Fibroblast of skin of abdomen (primary cell): ENCODE data around the gene IL10.
A peak's percentile ranks its signal among the peaks of the same experiment; 100 is the strongest.
"Not testable (repeated sequence)": the region's sequence is repeated elsewhere in the genome, so short reads cannot be mapped to it uniquely, and the experiment has no call there.

ENCODE experiments used
- DNase-seq: peaks from one replicate; pipeline ENCODE4 v3.0.0-alpha.2; 2013

Gene IL10

DNA sequence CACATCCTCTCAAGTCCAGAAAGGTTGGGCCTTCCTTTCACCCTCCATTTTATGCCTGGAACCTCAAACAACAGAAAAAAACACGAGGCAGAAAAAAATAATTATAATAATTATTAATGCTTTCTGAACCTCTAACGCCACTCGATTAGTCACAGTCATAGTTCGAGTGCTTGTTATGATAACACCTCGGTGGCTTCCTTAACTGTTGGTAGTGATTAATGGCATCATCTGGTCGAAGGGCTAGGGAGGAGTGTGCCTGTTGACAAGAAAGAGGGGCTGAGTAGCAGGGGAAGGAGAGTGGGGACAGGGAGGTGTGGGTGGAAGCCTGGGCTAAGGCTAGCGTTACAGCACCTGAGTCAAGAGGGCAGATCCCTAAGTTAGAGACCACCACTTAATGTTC is 21.3 kb upstream of the IL10 start:
- DNase-seq: no peak

DNA sequence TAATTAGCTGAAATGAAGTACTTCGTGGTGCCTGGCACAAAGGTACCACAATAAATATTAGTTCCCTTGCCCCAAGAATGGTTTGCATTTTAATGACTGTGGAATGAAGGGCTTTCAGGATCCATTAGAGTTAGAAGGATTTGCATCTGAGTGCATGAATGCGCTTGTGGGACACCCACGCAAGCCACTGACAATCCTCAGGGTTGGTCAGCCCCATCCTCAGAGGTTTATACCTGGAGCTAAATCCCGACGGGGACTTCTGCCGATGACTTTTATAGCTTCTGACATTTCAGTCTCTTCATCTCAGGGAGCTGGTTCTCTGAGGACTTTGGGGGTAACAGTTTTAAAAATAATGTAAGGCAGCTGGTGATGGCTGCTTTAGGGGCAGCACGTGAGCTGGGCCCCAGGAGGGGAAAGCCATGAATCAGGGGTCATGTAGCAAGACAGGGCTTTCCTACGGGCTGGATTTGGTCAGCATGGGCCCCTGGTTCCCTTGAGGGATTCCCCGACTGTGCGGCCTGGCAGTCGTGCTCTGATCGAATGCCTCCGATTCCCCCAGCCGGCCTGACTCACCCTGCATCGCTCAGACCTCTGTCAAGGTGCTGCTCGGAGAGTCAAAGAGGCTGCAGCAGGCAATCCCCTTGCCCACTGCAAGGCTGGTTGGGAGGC is 20.8 kb upstream of the IL10 start:
- peak; percentile 35 for DNase-seq

DNA sequence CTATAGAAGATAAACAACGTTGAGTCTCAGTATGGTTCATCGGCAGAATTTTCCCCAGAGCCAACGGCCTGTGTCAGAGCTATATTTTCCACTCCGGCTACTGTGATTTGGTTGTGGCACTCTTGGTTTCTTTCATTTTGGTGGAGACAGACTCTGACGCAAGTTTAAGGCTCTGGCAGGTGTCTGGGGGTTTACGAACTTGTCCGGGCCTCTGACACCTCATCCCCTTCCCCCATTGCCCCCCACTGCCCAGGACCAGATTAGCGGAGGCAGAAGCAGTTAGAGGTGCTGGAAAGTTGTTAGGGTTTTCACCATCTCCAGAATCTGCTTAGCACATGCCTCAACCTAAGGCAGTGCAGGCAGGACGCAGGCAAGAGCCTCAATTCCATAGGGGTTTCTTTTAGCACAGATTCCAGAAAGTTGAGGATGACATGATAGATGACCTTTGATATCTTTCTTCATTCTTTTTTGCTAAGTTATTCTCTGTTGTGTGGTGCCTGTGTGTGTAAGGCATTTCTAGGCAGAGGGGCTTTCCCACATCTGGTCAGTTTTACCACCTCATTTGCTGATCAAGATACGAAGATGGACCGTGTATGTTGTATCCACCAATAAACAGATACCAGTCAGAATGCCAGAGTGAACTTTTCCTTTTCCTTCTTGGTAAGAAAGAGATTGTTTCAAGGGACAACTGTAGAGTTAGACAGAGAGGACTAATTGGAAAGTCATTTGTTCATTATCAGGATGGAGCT is 18.4 kb upstream of the IL10 start:
- no peak for DNase-seq

DNA sequence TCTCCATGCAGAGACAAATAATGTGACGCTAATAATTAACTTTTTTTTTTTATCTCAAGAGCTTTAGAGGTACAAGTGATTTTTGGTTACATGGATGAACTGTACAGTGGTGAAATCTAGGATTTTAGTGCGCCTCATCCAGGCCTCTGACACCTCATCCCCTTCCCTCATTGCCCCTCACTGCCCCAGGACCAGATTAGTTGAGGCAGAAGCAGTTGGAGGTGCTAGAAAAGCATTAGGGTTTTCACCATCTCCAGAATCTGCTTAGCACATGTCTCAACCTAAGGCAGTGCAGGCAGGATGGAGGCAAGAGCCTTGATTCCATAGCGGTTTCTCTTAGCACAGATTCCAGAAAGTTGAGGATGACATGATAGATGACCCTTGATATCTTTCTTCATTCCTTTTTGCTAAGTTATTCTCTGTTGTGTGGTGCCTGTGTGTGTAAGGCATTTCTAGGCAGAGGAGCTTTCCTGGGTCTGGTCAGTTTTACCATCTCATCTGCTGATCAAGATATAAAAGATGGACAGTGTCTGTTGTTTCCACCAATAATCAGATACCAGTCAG is 16.3 kb upstream of the IL10 start:
- peak; percentile 48 for DNase-seq

DNA sequence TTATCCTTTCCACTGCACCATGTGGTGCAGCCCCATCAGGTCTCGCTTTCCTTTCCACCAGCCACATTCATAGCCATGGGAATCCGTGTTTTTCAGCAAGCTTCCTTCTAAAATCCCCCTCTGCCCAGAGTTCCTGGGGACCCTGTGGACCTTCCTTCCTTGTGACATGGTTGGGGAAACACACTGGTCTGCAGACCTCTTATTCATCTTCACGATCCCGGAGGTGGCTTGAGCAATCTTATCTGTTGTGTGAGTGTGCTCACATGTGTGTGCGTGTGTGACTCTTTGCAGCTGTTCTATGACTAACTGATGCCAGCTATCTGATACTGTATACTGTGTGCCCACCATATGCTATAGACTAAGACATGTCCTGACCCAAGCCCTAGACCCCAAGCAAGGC is 15.6 kb upstream of the IL10 start:
- no peak for DNase-seq

DNA sequence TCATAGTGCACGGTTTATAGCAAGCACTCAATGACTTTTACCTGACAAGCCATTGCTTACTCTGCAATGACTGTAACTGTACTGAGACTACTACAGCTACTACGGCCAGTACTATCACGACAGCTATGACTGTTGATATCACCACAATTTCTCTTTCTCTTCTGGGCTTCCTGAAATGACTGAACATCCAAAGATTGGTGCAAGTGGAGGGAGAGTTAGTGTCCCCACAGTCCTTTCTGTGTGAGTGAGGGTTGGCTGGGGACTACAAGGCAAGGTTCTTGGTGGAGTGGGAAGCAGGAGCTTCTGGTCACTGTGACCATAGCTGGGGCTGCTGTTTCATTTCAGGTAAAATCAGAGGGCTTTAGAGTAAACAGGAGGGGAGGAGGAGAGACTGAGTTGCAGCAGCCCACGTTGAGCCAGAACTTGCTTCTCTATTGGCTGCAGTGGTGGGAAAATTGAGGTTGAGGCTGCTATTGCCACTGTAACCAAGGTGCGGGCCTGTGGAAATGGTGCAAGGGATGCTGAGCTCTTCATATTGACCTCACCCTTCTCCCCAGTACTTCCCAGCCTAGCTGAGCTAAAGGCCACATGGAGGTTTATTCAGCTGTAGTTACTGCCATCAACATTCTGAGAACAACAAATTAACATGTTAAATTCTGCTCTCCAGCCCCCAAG is 14.1 kb upstream of the IL10 start:
- no peak for DNase-seq

DNA sequence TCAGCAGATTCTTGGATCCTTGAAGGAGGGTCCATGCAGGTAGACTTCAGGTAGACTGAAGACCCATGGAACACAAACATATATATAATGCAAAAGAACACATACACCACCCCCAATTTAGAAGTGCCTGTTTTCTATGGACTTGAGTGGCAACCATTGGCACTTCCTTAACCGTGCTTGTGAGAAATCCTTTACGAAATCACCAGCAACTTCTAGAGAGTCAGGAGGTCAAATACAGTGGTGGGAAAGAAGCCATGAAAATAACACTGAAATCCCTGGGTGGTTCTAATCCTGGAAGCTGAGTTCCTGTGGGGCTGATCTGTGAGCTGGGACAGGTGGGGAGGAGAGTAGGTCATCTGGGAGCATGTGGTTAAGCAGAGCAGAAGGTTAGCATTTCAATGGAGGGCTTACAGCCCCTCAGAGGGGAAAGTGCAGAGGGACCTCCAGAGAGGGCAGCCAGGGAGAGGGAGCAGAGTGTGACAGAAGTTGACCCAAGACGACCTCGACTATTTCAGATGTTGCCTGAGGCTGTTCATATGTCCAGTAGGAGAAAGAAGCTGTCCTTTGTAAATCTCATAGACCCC is 13.0 kb upstream of the IL10 start:
- no peak for DNase-seq

DNA sequence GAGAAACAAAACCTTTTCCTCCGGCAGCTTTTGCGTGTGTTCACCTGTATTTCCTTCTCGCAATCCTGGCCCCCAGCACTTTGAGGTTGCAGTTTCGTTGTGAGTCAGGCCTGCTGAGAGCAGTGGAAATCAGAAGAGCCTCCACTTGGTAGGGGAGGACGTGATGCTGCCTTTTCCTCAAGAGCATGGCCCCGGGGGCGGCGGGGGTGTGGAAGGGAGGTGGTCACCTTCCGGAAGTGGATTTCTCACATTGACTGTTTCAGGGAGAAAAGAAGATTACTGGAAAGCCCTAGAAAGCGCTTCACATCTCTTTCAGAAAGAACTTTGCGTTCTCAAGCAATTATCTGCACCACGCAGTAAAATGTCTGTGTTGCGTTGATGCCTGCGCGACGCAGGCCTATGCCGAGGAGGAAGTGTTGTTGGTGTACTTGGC is 12.2 kb upstream of the IL10 start:
- no peak for DNase-seq

DNA sequence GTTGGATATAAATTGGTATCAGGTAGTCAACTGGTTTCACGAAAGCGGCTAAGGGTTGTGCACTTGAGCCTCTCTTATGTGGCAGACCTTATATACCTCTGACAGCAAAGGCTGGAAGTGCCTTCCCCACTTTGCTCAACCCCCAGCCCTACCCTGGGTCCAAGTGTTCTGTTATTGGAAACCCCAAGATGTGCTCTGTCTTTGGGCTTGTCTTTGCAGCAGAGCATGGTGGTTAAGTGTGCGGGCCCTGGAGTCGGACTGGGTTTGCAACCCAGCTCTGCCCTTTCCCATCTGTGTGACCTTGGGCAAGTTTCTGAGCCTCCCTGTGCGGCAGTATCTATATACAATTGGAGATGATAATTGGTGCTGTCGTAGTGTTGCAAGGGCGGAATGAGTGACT is 11.2 kb upstream of the IL10 start:
- DNase-seq: no peak

DNA sequence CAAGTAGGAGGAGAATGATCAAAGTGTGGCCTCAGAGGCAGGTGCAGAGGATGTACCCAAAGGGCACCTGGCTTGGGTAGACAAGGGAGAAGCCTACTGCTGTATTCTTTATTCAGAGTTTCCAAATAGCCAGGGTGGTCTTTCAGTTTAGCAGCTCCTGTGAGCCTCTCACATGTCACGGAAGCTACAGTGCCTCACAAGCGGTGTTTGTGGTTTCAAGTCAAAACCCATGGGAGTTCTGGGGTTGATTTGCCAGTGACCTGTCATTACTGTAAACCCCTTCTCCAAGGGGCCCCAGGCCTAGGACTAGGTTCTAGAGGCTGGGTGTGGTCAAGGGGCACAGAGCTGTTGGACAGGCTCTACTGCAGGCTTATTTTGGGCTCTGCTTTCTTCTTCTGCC is 10.2 kb upstream of the IL10 start:
- DNase-seq: no peak

DNA sequence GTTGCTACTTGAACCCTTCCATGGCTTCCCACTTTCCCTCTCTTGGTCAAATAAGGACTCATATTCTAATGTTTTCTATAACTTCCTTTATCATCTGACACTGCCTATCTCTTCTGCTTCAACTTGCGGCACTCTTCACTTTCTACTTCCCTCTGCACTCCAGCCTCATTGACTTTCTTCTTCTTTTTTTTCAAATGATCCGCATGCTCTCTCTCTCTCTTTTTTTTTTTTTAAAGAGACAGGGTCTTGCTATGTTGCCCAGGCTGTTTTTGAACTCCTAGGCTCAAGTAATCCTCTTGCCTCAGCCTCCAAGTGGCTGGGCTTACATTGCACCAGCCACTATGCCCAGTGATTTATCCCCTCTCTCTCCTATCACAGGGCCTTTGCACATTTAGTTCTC is 7.3 kb upstream of the IL10 start:
- no peak for DNase-seq

DNA sequence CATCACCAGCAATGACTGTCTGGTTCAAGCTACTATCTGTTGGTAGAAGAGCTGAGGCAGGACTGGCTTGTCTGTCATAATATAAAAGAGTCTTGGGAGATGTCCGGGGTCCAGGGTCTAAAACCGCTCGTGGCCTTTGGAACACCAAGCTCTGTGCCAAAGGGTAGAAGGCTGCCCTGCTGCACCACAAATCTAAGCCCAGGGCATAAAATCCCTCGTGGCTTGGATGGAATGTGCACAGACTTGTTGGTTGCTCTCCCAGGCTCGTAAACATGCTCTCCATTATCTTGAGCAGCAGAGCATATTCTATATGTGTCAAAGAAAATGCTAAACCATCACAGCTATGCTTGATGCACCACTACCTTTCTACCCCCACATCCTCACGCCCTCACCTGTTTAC is 6.6 kb upstream of the IL10 start:
- DNase-seq: not testable (repeated sequence)

DNA sequence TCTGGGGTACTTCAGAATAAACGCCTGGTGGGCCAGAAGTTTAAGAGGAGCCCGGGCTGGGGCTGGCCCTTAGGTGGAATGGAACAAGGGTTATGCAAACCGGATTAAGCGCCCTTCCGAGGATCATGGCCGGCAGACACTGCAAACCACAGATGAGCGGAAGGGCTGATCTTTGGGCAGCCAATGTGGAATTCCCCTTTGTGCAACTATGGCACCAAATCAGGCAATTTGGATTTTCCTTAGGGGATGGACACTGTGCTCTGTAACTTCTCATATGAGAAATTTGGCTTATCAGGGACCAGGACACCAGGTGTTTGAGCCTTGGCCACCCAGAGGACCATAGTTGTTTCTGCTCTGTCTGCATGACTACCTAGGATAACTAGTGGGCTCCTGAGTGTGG is 5.7 kb upstream of the IL10 start:
- no peak for DNase-seq

DNA sequence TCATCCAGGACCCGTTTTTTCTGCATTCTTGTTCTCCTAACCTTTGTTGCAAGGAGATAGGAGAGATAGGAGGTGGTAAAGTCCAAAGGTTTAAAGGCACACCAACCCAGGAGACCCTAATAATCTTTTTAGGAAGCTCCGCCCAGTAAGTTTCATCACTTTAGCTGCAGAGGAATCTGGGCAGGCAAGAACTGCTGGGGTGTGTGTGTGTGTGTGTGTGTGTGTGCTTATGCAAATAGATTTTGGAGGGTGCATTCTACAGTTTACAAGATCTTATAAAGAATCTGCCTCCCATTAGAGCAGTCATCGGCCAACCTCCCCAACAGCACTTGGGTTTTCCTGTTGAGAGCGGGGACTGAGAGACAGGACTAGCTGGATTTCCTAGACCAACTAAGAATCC is 3.9 kb upstream of the IL10 start:
- no peak for DNase-seq

DNA sequence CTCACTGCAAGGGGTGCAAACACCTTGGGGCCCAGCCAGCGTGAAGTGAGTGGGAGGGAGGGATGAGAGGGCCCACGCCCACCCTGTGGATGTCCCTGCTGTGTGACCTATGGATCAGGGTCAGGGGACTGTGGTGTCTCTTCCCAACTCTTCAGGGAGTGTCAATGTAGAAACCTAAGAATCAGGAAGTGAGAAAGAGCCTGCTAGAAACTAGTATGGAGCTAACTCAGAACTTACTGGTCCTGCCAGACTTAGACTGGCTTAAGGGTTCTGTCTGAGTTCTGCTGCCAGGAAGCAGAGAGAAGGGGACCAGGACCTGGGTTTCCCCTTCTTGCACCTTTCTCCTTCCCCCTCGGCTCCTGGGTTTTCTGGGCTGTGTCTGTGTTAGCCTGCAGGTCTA is 1.8 kb upstream of the IL10 start:
- DNase-seq: no peak

DNA sequence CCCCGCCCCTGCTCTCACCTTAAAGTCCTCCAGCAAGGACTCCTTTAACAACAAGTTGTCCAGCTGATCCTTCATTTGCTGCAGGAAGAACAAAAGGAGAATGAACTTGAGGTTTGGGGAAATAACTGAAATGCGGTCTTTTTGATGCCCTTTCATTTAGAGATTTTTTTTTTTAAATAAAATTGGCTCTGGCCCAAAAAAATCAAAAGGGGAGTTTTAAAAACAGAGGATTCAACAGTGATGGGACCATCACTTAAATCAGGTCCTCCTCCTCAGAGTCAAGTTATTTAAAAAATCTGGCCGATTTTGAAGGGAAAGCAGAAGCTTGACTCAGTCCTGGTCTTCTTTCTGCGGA is 979 bp downstream of the IL10 start:
- no peak for DNase-seq

DNA sequence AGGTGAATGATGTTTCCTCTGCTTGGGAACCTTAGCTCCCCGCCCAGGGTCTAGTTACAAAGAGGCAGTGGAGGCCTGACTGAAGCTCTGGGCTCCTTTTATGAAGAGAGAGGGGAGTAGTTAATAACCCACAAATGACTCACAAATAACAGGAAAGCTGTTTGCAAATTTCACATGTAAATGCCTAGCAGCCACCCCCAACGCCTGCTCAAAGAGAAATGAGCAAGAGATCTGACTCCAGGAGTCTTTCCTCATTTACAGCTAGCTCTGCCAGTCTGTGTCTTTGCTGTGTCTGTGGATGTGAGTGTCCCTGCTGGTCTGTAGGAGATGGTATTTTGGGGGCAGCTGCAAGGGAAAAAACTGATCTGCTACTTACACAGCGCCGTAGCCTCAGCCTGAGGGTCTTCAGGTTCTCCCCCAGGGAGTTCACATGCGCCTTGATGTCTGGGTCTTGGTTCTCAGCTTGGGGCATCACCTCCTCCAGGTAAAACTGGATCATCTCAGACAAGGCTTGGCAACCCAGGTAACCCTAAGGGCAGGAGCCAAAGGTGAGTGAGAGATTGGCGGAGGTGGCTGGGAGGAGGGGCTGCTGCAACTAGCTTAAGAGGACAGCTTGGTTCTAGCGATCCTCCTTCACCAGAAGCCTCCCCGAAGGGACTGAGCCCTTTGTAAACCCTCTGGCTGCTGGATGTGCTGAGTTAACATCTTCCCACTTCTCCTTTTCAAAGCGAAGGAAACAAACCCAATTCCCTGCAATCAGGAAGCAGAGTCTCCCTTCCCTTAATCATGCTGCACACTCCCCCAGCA is 1.6 kb downstream of the IL10 start, which contains the start of gene IL19:
TSS of gene IL19 (plus strand) at position 243 of the 807 bp plus-strand sequence. CDS start 65,890 bp downstream, outside the sequence.
- peak; percentile 67 for DNase-seq

DNA sequence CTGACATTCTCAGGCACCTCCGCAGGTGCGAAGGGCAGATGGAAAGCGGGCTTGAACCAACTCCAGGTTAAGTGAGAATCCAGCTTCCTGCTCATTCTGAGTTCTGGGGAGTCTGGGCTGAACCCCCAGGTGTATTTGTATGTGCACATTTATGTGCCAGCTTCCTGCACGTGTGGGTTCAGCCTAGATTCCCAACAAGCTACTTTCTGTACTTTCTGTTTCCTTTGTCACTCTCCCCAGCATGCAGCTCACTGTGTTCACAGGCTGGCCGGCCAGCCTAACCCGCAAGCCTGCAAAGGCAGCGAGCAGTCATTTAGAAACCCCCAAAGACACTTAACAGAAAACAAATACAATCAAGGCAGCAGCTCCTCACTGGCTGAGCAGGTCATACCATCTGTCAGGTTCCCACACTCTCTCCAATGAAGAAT is 3.0 kb downstream of the IL10 start:
- no peak for DNase-seq

DNA sequence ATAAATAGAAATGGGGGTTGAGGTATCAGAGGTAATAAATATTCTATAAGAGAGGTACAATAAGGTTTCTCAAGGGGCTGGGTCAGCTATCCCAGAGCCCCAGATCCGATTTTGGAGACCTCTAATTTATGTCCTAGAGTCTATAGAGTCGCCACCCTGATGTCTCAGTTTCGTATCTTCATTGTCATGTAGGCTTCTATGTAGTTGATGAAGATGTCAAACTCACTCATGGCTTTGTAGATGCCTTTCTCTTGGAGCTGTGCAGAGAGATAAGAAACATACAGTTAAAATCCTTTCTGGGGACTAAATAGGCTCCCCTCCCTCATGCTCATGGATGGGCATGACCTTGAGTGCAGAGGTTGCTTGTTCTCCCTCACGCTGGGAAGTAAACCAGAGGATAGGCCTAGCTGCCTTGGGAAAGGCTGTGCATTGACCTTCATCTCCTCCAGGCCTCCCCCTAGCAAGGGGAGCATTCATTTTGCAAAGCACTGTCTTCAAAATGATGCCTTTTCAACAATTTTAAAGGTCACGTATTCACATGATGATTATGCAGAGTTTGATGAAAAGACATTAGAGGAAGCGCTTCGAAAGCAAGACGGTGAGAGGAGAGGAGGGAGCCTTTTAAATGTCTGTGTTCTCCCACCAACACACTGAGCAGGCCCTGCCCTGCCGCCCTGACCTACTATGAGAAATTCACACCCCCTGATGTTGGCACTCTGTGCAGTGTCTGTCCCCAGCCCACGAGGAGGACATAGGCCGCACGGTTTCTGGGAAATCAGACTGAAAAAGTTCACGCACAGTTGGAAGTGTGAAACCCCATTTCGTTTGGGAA is 3.6 kb downstream of the IL10 start:
- no peak for DNase-seq

DNA sequence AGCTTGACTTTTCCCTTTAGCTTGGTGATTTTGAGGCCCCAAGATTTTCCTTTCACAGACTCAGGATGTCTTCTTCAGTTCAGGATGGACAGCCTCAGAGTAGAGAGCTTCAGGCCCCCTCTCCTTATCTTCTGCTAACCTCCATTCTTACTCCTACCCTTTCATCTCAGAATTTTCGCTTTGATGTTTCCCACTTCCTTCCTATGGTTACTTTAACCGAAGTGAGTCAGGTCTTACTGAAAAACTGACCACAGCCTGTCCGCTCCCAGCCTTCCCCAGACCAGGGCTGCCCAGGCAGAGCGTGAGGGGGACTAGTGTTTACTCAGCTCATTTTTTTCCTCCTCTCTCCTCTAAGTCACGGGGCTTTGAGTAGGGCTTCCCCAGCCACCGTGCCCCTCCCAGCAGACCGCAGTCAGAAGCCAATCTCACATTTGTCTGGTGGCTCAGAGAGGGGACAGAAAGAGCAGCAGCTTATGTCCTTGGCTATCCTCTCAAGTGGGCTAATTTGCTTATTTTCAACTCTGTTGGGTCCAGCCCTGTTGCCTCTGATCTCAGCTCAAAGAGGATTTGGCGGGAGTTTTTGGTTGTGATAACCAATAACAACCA is 5.9 kb downstream of the IL10 start:
- DNase-seq: peak; percentile 52

DNA sequence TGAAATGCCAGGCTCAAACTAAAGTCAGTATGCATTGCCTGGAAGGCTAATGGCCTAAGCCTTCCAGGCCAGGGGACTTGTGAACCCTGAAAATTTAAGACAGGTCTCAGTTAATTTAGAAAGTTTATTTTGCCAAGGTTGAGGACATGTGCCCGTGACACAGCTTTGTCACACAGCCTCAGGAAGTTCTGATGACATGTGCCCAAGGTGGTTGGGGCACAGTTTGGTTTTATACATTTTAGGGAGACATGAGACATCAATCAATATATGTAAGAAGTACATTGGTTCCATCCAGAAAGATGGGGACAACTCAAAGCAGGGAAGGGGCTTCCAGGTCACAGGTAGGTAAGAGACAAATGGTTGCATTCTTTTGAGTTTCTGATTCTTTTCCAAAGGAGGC is 6.5 kb downstream of the IL10 start:
- DNase-seq: not testable (repeated sequence)
